GM18508 (cell line): ENCODE measurements around the gene M6PR.
"Not testable (repeated sequence)": the region's sequence is repeated elsewhere in the genome, so short reads cannot be mapped to it uniquely, and the experiment has no call there.

Source experiments
- ATAC-seq: cut with Tn5 transposase; IDR thresholded peaks from one replicate; pipeline ENCODE4 v1.9.1; 2021; ENCODE audit warnings: moderate number of reproducible peaks; ENCODE audit not compliant: insufficient read depth, unreplicated experiment

Gene M6PR

DNA sequence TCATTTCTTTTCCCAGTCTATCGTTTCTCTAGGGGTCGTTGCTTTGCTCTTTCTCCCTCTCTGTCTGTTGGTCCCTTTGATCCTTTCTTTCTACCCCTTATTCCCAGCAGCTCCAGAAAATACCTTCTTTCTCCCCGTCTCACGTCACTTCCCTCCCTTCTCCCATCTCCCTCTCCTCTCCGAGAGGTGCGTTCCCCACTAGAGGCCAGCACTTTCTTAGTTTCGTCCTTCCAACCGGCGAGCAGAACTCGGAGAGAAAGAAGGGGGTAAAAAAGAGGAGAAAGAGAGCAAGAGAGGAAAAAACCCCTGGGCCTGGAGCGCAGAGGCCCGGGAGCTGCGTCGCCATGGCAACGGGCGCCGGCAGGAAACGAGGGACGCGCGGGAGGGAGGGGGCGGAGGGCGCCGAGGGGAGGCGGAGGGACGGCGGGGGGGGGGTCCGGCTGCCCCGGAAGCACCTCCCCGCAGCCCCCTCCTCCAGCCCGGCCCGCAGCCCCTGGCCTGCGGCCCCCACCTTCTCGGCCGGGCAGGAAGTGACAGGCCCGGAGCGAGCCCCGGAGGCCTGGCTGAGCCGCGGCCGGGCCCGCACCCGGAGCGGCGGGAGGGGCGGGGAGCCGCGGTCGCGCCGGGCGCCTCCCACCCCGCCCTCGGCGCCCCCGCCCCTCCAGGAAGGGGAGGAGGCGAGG is 35.3 kb downstream of the M6PR start, which contains the start of gene PHC1:
Gene PHC1, plus strand, starts transcription at position 477 of the 683 bp plus-strand sequence. CDS start 3,169 bp downstream, outside the sequence.
- ATAC-seq, result not testable (repeated sequence)

GRCh38 chr12:8913702-8914032 is 35.8 kb downstream of the M6PR start:
- ATAC-seq, result no peak

- ATAC-seq, result no peak
These were observed 36.5 kb downstream of the M6PR start for GRCh38 chr12:8912914-8913313.

DNA sequence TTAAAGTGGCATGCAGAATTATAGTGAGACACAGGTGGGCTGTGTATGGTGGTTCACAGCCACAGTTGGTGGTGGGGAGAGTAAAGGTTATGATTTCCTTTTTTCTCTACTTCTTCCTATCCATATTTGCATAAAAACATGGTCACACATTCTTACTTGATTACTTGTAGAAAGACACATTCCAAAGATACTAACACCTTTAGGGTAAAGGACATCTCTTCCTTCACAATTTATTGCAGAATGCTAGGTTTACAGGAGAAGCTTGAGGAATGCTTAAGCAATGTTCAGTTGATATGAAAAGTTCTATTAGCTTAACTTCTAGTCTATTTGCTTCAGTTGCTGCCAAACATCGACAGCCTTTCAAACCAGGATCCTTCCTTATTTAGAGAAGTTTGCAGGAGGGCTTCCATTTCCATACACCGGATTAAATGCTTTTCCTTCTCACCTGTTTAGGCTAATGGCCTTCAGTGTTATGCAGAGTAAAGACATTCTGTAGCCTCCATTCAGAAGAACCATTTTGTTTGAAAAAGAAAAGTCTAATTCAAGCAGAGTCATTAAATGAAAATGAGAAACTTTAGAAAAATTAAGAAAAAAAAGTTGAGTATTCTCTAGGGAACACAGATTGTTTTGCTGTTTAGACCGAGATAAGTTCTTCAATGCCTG is 37.7 kb downstream of the M6PR start:
- ATAC-seq, result no peak

GRCh38 chr12:8909752-8910151 is 39.7 kb downstream of the M6PR start:
- no peak for ATAC-seq

DNA sequence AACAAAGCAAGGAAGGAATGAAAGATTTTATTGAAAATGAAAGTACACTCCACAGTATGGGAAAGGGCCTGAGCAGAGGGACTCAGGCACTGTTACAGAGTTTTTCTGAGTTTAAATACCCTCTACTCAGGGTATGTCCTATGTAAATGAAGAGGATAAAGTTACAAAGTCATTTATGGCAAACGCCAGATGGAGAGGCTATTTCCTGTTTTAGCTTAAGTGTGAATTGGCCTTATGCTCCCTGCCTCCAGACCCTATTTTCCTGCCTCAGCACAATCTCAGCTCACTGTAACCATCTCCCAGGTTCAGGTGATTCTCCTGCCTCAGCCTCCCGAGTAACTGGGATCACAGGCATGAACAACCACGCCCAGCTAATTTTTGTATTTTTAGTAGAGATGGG is 41.9 kb downstream of the M6PR start:
- no peak for ATAC-seq

DNA sequence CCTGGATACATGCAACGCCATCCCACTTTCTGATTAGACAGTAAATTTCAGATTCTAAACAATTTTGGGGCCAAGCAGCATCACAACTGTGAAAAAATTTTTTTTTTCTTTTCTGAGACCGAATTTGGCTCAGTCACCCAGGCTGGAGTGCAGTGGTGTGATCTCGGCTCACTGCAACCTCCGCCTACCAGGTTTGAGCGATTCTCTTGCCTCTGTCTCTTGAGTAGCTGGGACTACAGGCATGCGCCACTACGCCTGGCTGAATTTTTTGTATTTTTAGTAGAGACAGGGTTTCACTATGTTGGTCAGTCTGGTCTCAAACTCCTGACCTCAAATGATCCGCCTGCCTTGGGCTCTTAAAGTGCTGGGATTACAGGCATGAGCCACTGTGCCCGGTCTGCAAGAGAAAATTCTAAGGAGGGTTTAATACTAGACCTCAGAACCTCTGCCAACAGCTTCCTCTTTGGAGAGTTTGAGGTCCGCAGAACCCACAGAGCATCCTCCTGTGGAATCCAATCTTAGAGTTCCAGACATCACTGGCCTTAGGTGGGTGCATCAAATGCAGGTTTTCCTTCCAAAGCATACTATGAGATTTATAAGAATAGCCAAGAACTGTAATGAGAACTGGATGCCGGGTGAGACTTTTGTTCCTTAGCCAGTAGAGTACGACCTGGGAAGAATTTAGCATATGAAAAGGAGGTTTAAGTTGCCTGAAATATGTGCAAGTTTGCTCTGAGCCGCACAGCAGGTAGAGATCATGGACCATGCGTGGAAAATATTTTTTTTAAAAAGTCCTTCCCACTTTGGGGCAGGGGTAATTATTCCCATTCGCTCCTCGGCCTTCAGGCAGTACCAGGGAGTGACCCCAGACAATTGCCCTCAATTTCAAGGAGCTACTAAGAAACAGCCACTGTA is 42.9 kb downstream of the M6PR start:
- ATAC-seq, result no peak

GRCh38 chr12:8905546-8905945 is 43.9 kb downstream of the M6PR start:
- ATAC-seq, result no peak

- ATAC-seq, result no peak
These were observed 44.8 kb downstream of the M6PR start for GRCh38 chr12:8904665-8905064.

- ATAC-seq, result no peak
These were observed 45.8 kb downstream of the M6PR start for GRCh38 chr12:8903646-8904045.

GRCh38 chr12:8902703-8903102 is 46.7 kb downstream of the M6PR start:
- ATAC-seq, result not testable (repeated sequence)

GRCh38 chr12:8899830-8900229 is 49.6 kb downstream of the M6PR start:
- ATAC-seq, result no peak

DNA sequence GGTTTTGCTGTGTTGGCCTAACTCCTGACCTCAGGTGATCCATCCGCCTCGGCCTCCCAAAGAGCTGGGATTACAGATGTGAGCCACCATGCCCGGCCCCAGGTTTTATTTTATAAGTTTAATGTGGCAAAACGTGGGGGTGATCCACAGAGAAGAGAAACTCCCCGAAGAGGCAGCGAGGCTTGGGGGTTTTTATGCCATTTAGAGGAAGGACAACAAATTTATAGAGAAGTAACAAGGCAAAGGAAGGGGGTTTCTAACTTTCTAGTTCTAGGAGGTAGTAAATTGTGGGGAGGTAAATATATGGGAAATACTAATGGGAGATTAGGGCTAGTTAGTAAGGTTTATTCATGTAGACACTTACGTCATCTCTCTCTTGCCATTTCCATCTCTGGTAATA is 52.4 kb downstream of the M6PR start:
- no peak for ATAC-seq

GRCh38 chr12:8894986-8895385 is 54.5 kb downstream of the M6PR start:
- no peak for ATAC-seq

GRCh38 chr12:8894378-8894777 is 55.1 kb downstream of the M6PR start:
- no peak for ATAC-seq

GRCh38 chr12:8891976-8892375 is 57.5 kb downstream of the M6PR start:
- no peak for ATAC-seq
